Stimulated activated naive CD8-positive, alpha-beta T cell treated with anti-CD3 and anti-CD28 coated beads, Interleukin-15, amount 100 ng/mL, for 72 hours (primary cell): Measurements from ENCODE around the gene RALGAPA2.
A peak's percentile ranks its signal among the peaks of the same experiment; 100 is the strongest.

ENCODE experiments used
- ATAC-seq: fragments of 150-1000 bp; cut with Tn5 transposase; 2 replicates; pipeline ENCODE4 v1.10.0; 2021; ENCODE audit warnings: mild to moderate bottlenecking, moderate library complexity
- DNase-seq, 2 donors: peaks; one replicate each; pipeline ENCODE4 v3.0.0; 2021 to 2022
- H3K27ac Mint-ChIP-seq, 2 donors: one replicate each; pipeline ENCODE4 v1.8.0; 2022; ENCODE audit warnings: mild to moderate bottlenecking in 2 of 2, mixed read lengths in 2 of 2, moderate library complexity in 2 of 2
- H3K27me3 Mint-ChIP-seq: one replicate; pipeline ENCODE4 v1.8.0; 2022; ENCODE audit warnings: mixed read lengths
- H3K4me1 Mint-ChIP-seq: one replicate; pipeline ENCODE4 v1.8.0; 2022; ENCODE audit warnings: mild to moderate bottlenecking, mixed read lengths
- H3K4me3 Mint-ChIP-seq, 2 donors: one replicate each; pipeline ENCODE4 v1.8.0; 2022; ENCODE audit warnings: mild to moderate bottlenecking in 2 of 2, mixed read lengths in 2 of 2, moderate library complexity in 1 of 2
- H3K9me3 Mint-ChIP-seq, 2 donors: one replicate each; pipeline ENCODE4 v1.8.0; 2022; ENCODE audit warnings: mixed read lengths in 2 of 2

RALGAPA2 gene

DNA sequence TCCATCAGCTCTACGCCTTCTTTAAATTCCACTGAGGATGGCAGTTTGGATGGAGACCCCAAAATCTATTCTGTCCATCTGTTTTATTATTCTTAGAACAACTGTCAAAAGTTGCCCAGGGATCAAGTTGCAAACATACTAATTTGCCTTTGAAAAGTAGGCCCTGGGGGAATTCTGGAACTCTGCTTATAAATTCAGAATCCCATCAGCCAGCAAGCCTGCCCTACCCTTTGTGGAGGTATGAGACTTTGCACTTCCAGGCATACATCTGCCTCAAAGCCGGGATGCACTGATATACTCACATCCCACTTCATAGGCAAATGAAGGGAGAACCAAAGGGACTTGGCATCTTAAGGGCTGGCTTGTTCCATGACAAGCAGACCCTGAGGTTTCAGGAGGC is 250.9 kb downstream of the RALGAPA2 start:
- peaks cover 4% of the 10 kb centered on the region for H3K4me1 Mint-ChIP-seq
- ATAC-seq, result no peak
- no peaks in the 10 kb centered on the region for H3K9me3 Mint-ChIP-seq
- no peaks in the 10 kb centered on the region for H3K27me3 Mint-ChIP-seq
- DNase-seq, result no peak
- no peak overlapping the region for H3K4me3 Mint-ChIP-seq
- H3K27ac Mint-ChIP-seq, result no peak overlapping the region

DNA sequence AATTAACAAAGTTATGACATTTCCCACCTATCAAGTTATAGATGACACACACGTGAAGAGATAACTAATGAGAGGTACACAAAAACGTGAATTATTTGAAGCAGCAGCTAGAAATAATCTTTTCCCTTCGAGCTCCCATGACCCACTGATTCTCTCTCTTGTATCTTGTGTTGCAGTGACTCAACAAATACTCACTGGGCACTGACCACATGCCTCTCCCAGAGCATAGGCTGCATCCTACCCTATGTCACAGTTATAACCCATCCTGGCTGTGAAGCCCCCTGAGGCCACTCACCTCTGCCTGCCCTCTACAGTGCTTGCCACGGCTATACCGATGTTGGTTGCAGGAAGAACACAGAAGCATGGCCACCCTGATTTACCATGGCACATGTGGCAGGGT is 252.7 kb downstream of the RALGAPA2 start:
- no peaks in the 10 kb centered on the region for H3K9me3 Mint-ChIP-seq
- ATAC-seq, result no peak
- H3K27me3 Mint-ChIP-seq, result no peaks in the 10 kb centered on the region
- H3K4me3 Mint-ChIP-seq, result no peak overlapping the region
- H3K27ac Mint-ChIP-seq, result no peak overlapping the region
- no peaks in the 10 kb centered on the region for H3K4me1 Mint-ChIP-seq
- DNase-seq, result no peak

DNA sequence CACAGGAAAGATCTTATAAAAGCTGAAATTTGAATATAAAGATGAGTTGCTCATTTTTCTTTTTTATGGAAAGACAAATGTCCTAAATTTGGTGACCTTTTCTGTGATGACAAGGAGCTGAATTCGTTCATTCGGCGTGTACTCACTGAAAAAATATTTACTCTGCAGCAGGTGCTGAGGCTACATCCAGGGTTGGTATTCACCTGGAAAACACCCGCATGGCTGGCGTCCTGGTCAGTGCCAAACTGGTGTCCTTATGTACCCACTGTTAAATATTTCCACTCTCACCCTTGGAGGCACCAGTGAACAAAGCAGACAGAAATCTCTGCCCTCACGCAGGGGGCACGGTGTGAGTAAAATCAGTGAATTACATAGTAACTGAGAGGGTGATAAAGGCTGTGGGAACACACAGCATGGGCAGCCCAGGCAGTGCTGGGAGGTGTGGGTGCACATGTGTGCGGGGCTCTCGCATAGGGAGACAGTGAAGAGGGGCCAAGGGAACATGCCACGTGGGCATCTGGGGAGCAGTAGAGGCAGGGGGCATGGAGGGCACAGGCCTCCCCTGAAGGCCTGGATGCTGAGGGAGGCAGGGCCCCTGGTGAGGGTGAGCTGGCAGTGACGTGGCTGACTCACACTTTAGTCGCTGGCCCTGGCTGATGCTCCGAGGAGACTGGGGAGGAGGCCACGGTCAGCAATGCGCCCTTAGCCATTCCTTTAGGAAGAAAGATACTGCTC is 254.9 kb downstream of the RALGAPA2 start:
- ATAC-seq, result no peak
- Mint-ChIP-seq H3K4me1 (peaks cover 19% of the 10 kb centered on the region), H3K9me3 (no peaks in the 10 kb centered on the region), H3K27ac (no peak overlapping the region), H3K4me3 (no peak overlapping the region), H3K27me3 (no peaks in the 10 kb centered on the region)
- DNase-seq, result no peak

DNA sequence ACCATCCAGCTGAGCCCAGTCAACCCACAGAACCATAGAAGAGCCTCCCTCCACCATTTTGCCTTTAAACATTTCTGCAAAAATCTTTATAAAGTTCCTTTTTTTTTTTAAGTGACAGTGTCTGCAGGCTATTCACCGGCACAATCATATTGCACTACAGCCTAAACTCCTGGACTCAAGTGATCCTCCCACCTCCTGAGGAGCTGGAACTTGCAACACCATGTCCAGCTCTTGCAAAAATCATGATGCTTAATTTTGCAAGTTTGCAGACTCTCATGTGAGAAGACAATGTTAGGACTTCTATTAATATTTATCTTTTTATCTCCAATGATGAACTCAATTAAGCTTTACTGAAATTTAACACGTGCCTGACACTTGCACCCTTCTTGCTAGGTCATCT is 255.7 kb downstream of the RALGAPA2 start:
- DNase-seq, result no peak
- no peak overlapping the region for H3K27ac Mint-ChIP-seq

DNA sequence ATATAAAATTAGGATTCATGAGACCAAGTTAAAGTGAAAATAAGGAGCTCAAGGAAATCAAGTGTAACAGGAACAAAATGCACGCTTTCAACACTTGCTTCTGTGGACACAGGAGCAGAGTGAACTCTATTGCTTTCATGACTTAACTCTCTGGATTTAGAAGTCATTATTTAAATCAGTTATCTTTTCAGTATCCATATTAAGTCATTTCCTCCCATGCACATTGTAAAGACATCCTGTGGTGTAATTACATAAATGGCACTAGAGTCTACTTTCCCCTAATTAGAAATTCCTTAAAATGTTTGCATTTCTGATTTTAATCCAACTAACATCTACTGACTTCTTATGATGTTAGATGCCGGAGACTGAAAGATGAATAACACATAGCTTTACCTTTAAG is 256.5 kb downstream of the RALGAPA2 start:
- no peak overlapping the region for H3K4me3 Mint-ChIP-seq
- H3K27ac Mint-ChIP-seq, result no peak overlapping the region
- ATAC-seq, result peak; percentile 54

More for the DNA sequence above, 255.7 kb downstream of the RALGAPA2 start:
- no peak for ATAC-seq
- Mint-ChIP-seq H3K4me3 (no peak overlapping the region), H3K4me1 (peaks cover 24% of the 10 kb centered on the region), H3K9me3 (no peaks in the 10 kb centered on the region), H3K27me3 (no peaks in the 10 kb centered on the region)

DNA sequence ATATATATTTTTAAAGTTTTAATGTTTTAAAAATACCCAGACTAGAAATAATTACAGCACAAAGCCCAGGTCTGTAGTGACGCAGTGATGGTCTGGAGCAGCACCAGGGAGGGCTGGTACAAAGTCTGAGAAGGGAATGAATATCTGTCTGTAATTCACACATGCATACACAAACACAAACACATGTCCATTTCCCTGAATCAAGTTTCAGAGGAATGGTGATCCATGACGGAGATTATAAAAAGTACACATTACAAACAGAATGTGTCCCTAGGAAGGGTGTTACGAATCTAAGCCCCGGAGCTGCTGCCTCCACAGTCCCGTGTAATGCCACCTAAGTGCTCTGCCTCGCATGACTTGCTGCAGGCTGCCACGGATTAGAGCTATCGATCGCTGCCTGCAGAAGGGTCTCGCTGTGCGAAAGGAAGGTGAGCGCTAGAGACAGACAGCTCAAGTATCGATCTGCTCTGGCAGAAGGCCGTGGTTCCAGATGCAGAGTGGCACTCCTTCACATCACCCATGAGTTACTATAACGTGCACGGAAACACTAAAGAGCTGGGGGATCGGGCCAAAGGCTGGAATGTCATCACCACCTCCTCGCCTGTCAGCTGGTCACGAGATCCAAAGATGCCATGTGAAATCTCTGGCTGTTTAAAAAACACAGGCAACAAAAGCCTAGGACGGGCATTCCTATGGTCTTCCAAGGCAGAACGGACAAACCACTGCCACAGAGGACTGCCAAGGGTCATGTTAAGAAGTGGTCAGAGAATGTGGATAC is 257.4 kb downstream of the RALGAPA2 start:
- Mint-ChIP-seq H3K4me3 (no peak overlapping the region), H3K27ac (no peak overlapping the region), H3K4me1 (peaks cover 24% of the 10 kb centered on the region), H3K27me3 (no peaks in the 10 kb centered on the region), H3K9me3 (no peaks in the 10 kb centered on the region)
- no peak for DNase-seq
- no peak for ATAC-seq

More for the DNA sequence above, 256.5 kb downstream of the RALGAPA2 start:
- DNase-seq, result no peak
- H3K4me1 Mint-ChIP-seq, result peaks cover 24% of the 10 kb centered on the region
- no peaks in the 10 kb centered on the region for H3K27me3 Mint-ChIP-seq
- no peaks in the 10 kb centered on the region for H3K9me3 Mint-ChIP-seq

DNA sequence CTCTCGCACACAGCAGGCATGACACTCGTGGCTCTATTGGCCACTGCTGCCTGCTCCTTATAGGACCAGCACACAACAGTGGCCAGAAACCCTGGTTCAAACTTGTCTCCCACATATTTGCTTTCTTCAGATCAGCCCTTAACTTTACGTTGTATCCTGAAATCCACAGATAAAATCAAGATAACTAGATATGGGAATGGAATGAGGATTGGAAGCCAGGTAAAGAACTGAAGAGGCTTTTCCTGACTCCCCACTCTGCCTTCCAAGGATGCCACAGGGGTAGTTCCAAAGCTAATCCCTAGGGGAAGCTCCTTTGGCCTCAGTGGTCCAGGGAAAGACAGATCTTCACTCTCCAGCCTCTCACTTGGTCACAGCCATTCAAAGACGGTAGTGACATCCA is 258.1 kb downstream of the RALGAPA2 start:
- no peak overlapping the region for H3K4me3 Mint-ChIP-seq
- DNase-seq, result no peak
- H3K27ac Mint-ChIP-seq, result no peak overlapping the region
- no peaks in the 10 kb centered on the region for H3K9me3 Mint-ChIP-seq
- H3K4me1 Mint-ChIP-seq, result peaks cover 24% of the 10 kb centered on the region
- no peak for ATAC-seq
- H3K27me3 Mint-ChIP-seq, result no peaks in the 10 kb centered on the region

DNA sequence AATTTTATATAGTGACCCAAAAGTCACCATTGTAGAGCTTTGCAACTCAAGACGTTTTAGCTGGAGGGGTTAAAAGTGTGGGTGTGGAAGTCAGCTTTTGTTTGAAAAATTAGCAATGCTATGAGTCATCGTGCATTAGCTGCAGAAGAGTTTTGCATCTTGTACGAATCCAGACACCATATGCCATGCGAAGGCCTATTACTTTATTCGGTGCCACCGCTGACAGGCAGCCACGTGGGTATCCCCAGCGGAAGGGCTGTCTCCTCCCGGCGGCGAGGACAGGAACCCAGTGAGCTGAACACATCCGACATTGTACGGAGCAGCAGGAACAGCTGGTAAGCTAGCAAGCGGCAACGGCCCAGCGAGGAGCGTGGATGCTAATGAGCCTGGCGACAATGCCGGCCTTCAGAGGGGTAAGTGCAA is 260.2 kb downstream of the RALGAPA2 start:
- Mint-ChIP-seq H3K27ac (peak overlapping the region in 1 of 2 donors; percentile 89), H3K27me3 (no peaks in the 10 kb centered on the region), H3K4me3 (peak overlapping the region; percentile 78 to 79), H3K4me1 (peaks cover 24% of the 10 kb centered on the region), H3K9me3 (no peaks in the 10 kb centered on the region)
- ATAC-seq (peak; percentile 95), DNase-seq (peak; percentile 46 to 65)

DNA sequence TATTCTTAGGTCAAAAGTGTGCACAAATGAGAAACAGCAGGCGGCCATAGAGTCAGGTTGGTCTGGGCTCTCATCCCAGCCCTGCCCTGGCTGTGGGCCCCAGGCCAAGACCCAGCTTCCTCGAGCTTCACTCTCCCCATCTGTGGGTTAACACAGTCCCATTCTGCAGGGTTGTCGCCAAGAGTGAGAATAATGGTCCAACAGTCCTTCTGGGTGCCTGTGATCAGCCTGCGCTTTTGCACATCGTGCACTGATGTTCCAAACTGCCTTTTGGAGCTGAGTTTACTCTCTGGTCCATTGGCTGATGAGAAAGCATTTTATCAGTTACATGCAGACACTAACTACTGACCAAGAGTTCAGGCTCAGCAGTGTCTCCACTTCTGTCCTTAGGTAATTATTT is 261.9 kb downstream of the RALGAPA2 start:
- Mint-ChIP-seq H3K9me3 (no peaks in the 10 kb centered on the region), H3K4me3 (no peak overlapping the region), H3K27ac (no peak overlapping the region), H3K4me1 (peaks cover 24% of the 10 kb centered on the region), H3K27me3 (no peaks in the 10 kb centered on the region)
- no peak for DNase-seq
- no peak for ATAC-seq

DNA sequence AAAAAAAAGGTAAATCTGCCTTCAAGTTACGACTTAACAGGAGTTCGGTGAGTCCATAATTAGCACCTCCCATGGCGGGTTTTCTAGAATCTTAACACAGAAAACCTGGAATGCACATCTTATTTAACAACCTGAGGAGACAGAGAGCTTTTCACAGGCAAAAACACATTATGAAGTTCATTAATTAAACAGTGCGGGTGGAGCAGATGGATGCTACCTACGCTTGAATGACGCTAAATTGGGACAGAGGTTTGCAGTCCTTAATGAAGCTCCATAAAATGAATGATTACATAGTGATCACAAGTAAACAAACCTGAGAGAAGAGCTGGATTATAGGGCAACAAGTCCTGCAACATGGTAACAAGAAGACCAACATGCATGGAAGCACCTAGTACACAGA is 263.6 kb downstream of the RALGAPA2 start:
- no peaks in the 10 kb centered on the region for H3K27me3 Mint-ChIP-seq
- H3K4me3 Mint-ChIP-seq, result no peak overlapping the region
- no peaks in the 10 kb centered on the region for H3K9me3 Mint-ChIP-seq
- no peak overlapping the region for H3K27ac Mint-ChIP-seq
- ATAC-seq (no peak), DNase-seq (no peak)
- H3K4me1 Mint-ChIP-seq, result peaks cover 18% of the 10 kb centered on the region

DNA sequence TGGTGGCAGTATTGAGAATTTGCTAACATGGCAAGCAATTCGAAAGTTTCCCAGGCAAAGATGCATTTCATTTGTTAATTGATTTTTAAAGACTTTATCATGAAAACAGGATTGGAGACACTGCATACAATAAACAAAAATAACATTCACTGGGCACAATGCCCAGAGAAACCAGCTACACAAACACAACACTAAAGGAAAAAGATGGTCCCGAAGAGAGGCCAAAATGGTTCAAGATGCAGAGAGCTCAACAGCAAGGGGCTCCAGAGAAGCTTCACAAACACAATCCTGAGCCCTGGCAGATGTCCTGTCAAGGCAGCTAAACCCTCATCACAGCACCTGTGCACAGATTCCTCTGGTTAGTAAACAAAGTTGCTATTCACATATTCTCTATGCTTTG is 265.2 kb downstream of the RALGAPA2 start:
- no peak overlapping the region for H3K4me3 Mint-ChIP-seq
- no peak overlapping the region for H3K27ac Mint-ChIP-seq
- no peaks in the 10 kb centered on the region for H3K9me3 Mint-ChIP-seq
- H3K27me3 Mint-ChIP-seq, result no peaks in the 10 kb centered on the region
- H3K4me1 Mint-ChIP-seq, result peaks cover 2% of the 10 kb centered on the region
- DNase-seq (no peak), ATAC-seq (no peak)

DNA sequence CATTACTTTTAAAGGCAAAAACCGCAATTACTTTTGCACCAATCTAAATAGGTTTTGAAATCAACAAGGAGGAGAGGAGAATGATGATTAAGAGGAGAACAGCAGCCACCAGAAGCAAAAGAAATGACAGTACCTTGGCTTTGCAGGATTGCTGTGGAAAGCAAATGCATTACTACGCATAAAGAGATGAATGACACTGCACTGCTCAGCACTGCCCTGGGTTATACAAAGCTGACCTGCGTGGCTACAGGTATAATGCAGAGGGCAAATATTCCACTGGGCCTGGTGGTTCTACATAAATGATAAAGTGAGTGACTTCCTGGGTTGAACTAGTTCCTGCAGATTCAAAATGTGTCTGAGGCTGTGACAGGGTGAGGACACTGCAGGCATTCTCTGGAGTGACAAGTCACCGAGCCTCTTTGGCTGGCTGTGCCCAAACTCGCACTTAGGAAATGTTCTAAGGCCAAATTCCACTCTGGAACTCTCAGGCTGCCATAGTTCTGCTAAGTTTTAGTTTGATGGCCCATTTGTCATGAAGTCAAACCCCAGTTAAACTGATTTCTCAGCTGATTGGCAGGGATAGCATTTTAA is 265.9 kb downstream of the RALGAPA2 start:
- H3K27me3 Mint-ChIP-seq, result no peaks in the 10 kb centered on the region
- peaks cover 2% of the 10 kb centered on the region for H3K4me1 Mint-ChIP-seq
- H3K9me3 Mint-ChIP-seq, result no peaks in the 10 kb centered on the region
- no peak overlapping the region for H3K27ac Mint-ChIP-seq
- DNase-seq, result no peak
- no peak for ATAC-seq
- no peak overlapping the region for H3K4me3 Mint-ChIP-seq

DNA sequence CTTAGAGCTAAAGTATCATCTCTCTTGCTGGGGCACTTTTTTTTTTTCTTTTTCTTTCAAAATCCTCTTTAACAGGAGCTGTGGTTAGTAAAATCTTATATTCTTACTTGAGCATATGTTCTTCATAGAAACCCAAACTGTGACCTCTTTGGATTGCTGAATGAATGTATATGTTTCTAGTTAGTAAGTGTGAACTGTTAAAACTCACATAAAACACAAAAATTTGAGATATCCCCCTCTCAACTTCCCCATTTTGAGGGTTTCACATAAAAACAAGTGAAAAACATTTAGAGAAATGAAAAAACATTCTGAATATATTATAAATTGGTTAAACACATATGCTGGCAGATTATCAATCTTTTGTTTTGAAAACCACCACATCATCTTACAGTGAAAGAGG is 266.4 kb downstream of the RALGAPA2 start:
- peaks cover 5% of the 10 kb centered on the region for H3K4me1 Mint-ChIP-seq
- H3K4me3 Mint-ChIP-seq, result no peak overlapping the region
- H3K27ac Mint-ChIP-seq, result no peak overlapping the region
- ATAC-seq, result no peak
- no peaks in the 10 kb centered on the region for H3K9me3 Mint-ChIP-seq
- no peak for DNase-seq
- no peaks in the 10 kb centered on the region for H3K27me3 Mint-ChIP-seq

DNA sequence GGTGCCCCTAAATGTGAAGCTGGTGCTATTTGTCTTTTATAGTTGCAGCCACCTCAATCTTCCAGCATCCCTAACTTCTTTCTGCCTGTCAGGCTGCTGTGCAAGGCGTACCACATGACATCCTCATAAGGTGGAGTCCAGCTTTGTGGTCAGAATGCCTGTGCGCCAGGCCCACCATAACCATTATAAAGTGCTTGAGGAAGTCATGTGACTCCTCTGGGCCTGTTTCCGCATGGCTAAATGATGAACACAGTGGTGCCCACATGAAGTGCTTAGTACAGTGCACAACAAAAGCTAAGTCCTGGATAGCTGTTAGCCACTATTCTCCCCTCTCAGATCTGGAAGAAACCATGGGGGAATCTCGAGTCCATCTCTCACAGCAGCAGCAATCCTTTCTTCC is 268.9 kb downstream of the RALGAPA2 start:
- Mint-ChIP-seq H3K4me1 (peaks cover 5% of the 10 kb centered on the region), H3K27ac (no peak overlapping the region), H3K27me3 (no peaks in the 10 kb centered on the region), H3K4me3 (no peak overlapping the region), H3K9me3 (no peaks in the 10 kb centered on the region)
- ATAC-seq (no peak), DNase-seq (no peak)

DNA sequence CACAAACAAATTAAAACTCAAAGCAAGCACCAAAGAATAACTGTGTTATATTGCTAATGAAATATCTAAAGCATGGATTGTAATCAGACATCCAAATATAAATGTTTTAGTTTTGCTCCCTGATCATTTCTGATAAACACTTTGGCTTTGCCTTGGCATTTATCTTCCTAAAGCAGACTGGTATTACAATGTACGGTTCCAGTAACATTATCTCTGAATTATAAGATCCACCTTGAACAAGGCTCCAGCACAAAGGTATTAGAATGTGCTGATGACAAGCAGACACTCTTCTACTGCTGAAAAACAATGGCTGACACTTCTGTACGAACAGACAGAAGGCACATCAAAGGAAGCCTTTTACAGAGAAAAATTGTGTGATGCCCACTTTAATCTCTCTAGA is 270.0 kb downstream of the RALGAPA2 start:
- Mint-ChIP-seq H3K4me1 (peaks cover 5% of the 10 kb centered on the region), H3K9me3 (no peaks in the 10 kb centered on the region), H3K27ac (no peak overlapping the region), H3K27me3 (no peaks in the 10 kb centered on the region), H3K4me3 (no peak overlapping the region)
- no peak for DNase-seq
- ATAC-seq, result no peak
